ENCODE results near the gene TMTC1.

The TMTC1 gene

DNA sequence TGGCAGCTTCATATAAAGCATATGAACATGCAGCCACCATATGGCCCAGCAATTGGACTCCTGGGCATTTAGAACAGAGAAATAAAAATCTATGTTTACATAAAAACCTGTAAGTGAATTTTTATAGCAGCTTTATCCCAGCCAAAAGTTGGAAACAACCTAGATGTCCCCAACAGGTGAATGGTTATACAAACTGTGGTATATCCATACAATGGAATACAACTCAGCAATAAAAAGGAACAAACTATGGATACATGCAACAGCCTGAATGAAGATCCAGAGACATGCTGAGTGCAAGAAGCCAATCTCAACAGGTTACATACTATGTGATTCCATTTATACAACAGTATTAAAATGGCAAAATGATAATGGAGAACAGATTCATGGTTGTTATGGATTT lies 3.7 kb downstream of the TMTC1 start:
- no peak for DNase-seq

DNA sequence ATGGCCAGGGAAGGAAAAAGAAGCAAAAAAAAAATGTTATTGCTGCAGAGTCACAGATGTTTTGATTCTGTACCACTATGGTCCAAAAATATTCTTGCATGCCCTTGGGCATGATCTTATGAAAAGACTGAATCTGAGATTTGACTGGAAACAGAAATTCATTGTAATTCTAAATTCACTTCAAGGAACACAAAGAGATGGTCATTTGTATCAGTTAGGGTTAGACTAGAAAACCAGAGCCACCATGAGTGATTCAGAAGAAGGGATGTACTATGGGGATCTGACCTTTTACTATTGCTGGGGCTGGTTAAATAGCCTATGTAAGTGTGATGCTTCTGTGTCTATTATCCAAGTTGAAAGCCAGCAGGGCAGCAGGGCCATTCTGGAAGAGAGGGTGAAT lies 5.2 kb downstream of the TMTC1 start:
- DNase-seq: no peak

DNA sequence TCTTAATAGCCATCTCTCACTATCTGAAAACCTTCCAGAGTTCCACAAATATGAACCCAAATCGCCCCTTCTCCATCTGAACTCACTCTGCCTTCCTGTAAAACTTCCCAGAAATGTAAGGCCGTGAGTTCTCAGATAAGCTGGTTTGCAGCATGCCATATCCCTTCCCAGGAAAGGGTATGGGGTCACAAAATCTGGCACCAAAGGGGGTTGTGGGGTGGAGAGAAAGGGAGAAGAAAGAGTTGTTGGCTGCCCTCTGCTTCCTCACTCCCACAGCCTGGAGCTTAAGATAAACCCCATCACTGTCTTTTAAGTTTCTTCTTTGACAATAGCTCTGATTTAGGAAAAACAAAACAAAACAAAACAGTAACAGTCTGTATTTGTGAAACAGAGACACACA lies 10.7 kb downstream of the TMTC1 start:
- no peak for DNase-seq

DNA sequence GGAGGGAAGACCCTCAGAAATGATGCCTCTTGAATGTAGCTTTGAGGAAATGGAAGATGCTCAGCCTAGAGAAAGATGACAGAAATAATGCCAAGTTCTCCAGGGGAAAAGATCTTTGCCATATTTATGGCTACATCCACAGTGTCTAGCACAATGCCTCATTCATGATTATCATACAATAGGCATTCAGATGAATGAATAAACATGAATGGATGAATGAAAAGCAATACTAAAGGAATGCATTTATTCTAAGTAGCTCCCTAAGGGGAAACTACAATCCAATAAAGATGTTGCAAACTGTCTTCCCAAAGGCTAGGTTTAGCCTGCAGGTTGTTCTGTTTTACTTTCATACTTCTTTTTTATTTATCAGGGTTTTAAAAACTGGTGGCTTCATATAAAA lies 12.0 kb downstream of the TMTC1 start:
- no peak for DNase-seq

DNA sequence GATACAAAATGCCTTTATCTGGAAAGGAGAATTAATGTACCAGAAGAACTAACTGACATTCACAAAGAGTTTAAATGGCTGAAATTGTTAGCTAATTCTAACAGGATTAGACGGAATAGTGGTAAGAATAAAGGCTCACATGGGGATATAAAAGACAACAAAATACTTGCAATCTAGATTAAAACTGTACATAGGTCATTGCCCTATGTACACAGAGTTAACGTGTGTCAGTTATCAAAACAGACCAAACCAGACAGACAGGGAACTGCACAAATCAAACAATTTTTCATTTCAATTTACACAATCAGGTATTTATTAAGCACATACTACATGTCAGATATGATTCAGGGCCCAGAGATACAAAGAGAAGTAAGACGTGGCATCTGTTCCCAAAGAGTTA lies 12.6 kb downstream of the TMTC1 start:
- no peak for DNase-seq

DNA sequence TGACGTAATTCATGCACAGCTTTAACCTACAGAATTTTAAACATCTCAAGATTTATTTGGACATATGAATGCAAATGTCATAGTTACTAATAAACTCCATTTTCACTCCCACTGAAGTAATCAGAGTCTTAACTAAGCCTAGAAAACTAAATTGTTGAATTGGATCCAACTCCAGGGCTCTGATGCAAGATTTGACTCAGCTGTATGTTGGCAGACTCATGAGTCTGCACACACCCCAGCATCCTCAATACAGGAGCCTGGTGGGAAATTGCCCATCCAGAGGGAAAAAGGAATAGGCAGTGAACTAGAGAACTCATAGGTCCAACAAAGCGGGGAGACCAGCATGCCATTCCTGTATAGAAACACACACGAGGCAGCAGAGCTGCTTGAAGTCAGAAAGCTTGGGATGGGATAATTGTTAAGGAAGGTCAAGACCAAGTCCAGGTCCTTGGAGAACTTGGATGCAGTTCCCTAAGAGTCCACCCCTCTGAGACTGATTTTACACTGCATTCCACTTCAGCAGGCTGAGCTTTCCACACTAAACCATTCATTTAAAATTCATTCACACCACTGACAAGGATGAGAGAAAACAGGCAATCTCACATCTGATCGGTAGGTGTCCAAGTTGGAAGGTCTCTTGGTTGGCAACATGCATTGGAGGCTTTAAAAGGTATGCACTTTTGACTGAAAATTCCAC lies 14.4 kb downstream of the TMTC1 start:
- DNase-seq: no peak

DNA sequence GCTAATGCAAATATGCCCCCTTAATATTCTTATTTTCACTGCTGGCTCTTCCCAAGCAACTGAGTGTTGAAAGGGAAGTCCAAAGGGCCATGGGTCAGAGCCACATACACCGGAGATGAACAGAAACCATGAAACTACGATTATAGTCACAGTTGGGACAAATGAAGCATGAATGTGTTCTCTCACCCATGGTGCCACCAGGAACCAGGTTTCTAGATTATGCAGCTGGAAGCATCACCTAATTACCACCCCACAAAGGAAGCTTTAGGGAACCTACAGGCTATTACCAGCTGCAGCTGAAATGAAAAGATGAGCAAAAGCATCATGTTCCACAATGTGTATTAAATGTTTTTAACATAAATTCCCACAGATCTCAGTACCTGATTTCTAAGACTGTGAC lies 15.4 kb downstream of the TMTC1 start:
- no peak for DNase-seq

DNA sequence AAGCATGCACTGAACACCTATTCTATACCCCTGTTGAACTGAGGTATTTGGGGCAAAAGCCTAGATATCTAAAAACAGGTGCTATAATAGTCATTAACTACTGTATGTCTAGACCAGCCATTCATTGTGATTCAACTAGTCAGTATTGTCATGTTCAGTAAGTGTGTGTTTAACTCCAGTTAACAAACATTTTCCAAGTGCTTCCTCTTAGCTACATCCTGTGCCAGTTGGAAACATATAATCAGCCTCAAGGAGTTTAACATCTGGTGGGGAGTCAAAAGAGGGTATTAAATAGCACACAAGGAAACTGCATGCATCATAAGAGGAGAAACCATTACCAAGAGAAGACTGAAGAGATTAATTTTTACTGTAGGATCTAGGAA lies 20.4 kb downstream of the TMTC1 start:
- DNase-seq: no peak

DNA sequence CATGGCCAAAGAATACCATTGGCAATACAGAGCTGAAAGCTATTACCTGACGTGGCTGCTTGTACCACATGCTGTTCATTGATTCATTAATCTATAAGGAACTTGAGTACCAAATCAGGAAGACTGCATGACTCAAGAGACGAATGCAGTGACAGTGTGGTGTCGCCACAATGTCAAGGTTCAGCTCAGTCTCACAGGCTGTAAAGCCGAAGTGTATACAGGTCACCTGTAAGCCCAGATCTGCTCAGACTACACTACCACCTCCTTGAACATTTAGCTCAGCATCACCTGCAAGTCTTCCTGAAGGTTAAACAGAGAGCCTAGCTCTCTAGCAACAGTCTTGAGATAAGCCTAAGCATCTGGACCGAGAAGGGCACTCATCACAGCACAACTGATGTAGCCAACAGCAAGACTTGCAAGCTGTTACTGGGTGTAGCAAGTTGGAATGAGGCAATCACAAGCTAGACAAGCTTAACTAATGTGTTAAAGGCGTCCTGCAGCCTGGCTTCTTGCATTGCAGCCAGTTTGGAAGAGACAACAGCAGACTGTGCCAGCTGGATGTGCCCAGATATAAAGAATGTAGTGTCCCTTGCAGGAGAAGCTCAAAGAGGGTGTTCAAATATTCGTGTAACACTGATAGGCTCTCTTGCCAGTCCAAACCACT lies 21.0 kb downstream of the TMTC1 start:
- no peak for DNase-seq

DNA sequence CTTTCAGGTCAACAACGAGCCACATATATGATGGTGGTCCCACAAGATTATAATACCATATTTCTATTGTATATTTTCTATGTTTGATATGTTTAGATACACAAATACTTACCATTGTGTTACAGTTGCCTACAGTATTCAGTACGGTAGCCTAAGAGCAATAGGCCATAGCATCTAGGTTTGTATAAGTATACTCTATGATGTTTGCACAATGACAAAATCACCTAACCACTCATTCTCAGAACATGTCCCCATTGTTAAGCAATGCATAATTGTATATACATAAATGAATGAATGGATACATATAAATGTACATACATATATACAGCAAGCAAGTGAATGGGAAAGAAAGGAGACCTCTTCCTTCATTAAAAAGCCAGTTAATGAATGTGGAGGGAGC lies 23.8 kb downstream of the TMTC1 start:
- DNase-seq: no peak

DNA sequence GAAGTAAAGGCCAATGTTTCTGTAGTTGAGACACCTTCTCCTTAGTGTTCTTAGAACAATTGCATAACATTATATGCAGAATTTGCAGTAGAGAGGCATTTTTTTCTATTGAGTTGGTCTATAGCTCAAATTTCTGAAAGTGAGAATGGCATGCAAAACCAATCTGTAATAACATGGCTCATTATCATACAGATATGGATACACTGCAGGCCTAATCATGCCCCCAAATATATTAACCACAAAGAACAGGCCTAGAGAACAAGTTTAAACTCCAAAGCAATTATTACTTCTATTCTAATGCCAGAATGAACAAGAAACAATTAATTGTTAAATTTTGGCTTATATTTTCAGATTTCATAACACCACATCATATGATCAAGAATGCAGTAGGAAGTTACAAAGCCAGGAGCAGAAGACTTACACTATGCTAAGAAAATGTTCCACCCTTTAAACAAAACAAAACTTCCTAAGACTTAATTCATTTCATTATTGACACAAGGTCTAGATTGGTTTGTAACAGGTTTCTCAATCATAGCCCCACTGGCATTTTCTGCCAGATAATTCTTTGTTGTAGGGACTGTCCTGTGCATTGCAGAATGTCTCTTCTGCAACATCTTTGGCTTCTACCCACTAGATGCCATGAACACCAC lies 26.9 kb downstream of the TMTC1 start:
- no peak for DNase-seq

DNA sequence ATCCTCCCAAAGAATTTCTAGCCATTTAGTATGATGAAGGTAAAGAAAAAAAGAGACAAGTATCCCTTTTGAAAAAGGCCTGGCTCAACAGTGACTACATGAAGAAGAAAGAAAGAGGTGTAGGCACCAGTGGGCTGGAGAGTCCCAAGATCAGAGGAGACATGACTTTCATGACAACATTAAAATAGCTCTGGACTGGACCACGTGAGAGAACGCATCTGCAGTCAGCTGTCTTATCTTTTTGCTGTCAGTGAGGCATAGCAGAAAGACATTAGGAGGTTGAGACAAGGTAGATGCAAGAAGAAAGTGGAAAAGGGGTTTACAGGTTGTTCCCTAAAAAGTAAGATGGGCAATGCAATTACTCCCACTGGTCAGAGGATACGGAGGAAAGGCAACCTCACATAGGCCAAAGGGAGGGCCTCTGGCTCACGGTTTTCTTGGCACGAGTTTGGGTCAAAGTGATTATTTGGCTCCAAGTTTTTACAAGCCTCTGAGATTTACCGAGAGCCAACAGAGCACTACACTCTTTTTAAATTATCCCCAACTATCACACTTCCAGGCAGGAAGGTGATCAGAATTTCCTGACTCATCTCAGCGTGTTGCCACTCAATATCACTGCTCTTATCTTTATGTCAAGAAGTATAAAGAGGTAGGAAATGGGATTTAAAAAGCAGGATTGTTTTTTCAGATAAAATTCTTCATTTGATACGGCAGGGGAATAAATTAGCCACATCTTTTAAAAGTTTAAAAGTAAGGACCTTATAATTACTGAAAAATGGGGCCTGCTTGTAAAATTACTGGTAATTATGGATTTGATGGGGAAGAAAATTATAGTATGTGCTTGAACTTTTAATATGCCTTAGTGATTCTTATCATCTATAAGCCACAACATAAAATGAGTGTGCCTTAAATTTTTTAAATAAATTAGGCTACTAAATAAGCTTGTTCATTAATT lies 29.2 kb downstream of the TMTC1 start:
- no peak for DNase-seq

DNA sequence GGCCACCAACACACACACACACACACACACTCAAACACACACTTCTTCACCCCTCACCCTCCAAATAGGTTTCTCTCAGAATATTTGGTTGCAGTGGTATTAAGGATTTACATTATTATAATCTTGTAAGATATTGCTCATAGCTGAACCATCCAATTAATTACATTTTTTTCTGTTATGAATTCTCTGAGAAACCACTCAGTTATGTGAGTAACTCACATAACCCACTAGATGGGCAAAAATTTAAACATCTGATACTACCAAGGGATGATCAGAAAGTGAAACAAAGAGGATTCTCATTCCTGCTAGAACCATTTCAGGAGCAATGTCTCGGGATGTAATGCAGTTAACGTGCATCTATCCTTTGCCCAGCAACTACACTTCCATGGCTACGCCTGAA lies 31.6 kb downstream of the TMTC1 start:
- DNase-seq: no peak

DNA sequence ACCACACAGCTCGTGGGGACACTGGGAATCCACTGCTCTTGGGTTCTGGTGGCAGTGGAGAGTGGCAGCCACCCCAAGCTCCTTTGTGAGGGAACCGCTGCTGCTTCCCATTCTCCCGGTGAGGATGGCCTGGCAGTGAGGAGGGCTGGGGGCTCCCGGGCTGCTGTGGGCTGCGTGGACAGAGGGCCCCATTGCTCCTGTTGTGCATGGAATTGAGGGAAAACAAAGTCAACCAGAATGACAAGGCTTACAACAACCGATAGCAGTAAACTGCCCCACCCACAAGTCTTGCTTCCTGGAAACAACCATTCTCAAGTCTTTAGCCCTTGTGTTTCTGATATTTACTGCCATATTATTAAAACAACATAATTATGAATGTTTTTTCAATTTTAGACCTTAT lies 32.1 kb downstream of the TMTC1 start:
- no peak for DNase-seq

DNA sequence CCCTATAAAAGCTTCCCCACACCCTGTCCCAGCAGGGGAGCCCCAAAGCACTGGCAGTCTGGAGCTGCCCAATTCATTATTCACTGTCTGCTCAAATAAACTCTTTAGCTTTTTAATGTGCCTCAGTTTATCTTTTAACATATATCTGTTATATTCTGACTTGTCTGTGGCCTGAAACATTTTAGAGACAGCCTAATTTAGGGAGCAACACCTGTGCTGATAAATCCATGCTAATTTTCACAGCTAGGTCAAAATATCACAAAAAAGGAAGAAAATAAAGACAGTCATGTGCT lies 32.9 kb downstream of the TMTC1 start:
- no peak for DNase-seq

DNA sequence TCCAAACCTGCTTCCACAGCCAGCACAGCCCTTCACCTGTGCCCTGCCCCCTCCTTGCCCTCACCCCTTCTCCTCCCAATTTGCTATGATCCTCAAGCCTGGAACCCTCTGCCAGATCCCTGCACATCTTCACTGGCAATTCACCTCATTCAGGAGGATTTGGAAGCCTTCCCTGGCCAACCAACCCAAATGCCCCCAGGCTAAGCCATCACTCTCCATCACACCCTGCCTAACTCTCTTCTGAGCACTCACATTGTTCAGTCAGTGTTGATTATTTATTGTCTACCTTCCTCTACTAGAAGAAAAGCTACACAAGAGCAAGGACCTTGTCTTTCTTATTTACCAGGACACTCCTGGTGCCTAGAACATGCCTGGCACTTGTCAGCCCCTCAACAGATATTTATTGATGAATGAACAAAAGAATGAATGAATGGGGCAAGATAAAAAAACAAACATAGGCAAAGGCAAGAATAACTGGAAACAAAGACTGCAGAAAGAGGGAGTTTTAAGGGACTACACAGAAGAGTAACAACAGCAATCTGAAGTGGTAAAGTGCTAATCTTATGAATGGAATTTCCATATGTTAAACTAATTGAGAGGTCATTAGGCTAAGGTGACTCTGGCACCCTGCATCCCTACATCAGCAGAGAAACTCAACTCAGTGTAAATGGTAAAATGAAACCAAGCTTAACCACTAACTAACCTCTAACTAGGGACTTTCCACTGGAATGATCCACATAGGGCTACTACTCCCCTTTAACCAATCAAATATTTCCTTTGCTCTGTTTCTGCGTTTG lies 33.4 kb downstream of the TMTC1 start:
- no peak for DNase-seq

DNA sequence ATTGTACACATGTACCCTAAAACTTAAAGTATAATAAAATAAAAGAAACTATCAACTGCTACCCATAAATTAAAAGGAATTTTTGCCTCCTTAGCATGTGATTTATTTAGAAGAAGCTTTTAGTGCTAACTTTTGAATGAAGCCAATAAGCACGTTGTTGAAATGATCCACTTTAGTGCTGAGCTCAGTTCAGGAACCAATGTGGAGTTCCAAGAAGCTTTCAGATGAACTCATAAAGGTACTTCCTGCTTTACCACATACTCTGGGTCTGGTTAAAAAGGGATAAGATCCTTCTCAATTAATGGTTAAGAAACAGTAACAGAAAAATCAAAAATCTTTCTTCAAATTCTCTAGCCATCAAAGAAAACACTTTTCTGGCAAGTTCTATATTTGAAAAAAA lies 39.4 kb downstream of the TMTC1 start:
- no peak for DNase-seq

DNA sequence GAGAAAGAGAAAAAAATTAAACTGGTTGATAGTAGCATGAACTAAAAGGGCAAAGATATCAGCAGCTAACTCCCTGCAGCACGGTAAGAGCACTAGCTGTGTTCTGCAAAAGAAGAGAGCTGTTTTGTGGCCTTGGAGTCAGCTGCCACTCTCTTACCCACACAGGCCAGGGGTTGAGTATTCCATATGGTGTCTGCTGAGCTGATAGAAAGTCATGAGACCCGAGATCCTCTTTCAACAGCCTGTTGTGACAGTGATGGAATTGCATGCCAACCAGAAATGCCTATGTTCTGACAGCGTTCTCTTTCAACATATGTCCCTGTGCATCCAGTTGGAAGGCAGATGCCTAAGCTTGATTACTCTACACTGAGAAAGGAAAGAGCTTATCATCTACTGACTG lies 39.9 kb downstream of the TMTC1 start:
- DNase-seq: no peak

DNA sequence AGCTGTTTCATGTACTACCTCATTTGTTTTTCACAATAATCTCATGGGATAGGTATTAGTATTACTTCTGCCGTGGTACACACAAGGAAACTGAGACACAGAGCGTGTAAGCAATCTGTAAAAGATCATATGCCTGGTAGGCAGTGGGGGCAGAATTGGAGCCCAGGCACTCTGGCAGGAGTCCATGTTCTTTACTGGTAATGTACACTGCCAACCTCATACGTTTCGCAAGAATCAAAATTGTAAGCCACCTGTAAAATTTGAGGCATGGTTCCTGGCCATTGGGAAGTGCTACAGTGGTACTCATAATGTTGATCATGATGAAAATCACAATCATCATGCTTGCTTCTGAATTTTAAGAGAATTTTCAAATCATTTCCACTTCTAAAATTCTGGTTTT lies 40.7 kb downstream of the TMTC1 start:
- DNase-seq: no peak

DNA sequence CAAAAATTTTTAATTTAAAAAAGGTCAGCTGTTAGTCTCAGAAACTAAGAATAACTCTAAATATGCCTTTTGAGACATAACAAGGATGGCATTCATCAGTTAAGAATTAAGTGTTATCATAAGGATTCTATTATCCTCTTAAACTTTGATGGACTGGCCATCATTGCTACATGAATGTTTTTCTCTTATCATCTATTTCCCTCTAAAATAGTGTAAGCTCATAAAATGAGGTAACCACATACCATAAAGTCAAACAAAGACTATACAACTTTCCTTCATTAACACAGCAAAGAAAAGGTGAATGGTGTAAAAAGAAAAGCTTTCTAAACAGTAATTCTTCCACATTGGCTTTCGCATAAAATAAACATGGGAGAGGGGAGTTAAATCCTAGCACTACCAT lies 41.1 kb downstream of the TMTC1 start:
- DNase-seq: no peak

DNA sequence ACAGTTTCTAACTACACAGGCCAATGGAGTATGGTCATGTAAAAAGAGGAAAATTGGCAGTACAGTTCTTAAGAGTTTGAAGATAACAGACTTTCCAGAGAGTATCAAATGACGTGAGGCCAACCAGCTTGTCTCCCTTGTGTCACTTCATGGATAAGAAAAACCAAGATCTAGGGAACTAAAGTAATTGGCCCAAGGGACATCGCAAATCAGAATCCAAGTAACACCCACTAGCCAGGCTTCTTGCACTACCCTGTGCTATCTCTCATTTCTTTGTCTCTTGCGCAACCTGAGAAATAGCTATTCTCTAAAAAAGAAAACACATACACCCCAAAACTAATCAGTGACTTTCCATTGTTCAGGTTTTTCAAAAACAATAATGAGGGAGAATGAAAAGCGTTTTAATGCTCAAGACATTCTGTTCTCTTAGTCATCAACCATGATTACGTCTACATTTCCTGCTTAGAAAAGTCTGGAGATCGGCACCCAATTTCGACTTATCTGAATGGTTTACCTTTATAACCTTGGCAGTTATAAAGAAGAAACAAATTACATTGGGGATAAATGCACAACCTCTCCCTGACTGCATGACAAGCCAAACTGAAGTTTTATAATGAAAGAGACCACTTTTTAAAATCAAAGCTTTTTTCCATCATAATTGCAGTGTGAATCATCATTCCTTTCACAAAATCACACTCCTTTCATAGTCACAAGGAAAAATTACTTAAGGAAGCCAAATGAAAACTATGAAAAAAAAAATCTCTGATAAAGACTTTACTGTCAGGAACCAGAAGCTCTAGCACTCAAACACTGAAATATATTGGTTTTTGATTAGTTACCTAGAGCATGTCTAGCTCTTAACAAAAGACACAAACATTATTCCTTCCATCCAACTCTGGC lies 42.1 kb downstream of the TMTC1 start:
- no peak for DNase-seq
